HepG2 (cell line): ENCODE results near the gene APBA3. TPM values are rescaled to one million over a fixed set of nuclear protein-coding genes. Genes with fewer than 3 reads are reported as not detected.

ENCODE experiments used
- ARID5B ChIP-seq: IDR thresholded peaks from 2 replicates; pipeline ENCODE4 v1.4.0; 2020; ENCODE audit warnings: mild to moderate bottlenecking, missing genetic modification reagents
- ETV6 ChIP-seq: sonication (generic); formaldehyde crosslinking; conservative IDR thresholded peaks from 2 replicates; pipeline ENCODE4 v1.4.0; 2020; ENCODE audit warnings: missing genetic modification reagents
- JARID2 ChIP-seq: sonication (generic); formaldehyde crosslinking; IDR thresholded peaks from 2 replicates; pipeline ENCODE4 v1.8.1; 2023; ENCODE audit warnings: missing genetic modification reagents, inconsistent platforms; ENCODE audit not compliant: insufficient replicate concordance
- LCORL ChIP-seq, 2 experiments: fragments of 450-650 bp in 1 of 2; sonication (generic) in 1 of 2; formaldehyde crosslinking in 1 of 2; IDR thresholded peaks; 2 replicates each; pipeline versions ENCODE4 v1.5.0 to v1.6.1; 2017 to 2020; ENCODE audit warnings: antibody characterized with exemption in 1 of 2, missing genetic modification reagents in 1 of 2
- MIER3 ChIP-seq: IDR thresholded peaks from 2 replicates; pipeline ENCODE4 v1.6.1; 2016; ENCODE audit warnings: missing compliant biosample characterization, borderline replicate concordance
- MTA3 ChIP-seq: sonication (generic); formaldehyde crosslinking; IDR thresholded peaks from 2 replicates; pipeline ENCODE4 v1.4.0; 2020; ENCODE audit warnings: missing genetic modification reagents
- NFYC ChIP-seq: IDR thresholded peaks from 2 replicates; pipeline ENCODE4 v1.6.1; 2016; ENCODE audit warnings: missing genetic modification reagents, missing compliant biosample characterization
- NR2F6 ChIP-seq, 2 experiments: IDR thresholded peaks; 2 replicates each; pipeline ENCODE4 v1.6.1; 2016; ENCODE audit warnings: antibody characterized with exemption in 1 of 2, mild to moderate bottlenecking in 1 of 2
- SP4 ChIP-seq: sonication (generic); formaldehyde crosslinking; IDR thresholded peaks from 2 replicates; pipeline ENCODE4 v1.8.1; 2023; ENCODE audit warnings: mild to moderate bottlenecking, missing genetic modification reagents
- SP5 ChIP-seq: IDR thresholded peaks from 2 replicates; pipeline ENCODE4 v1.6.1; 2016; ENCODE audit warnings: low read depth, borderline replicate concordance
- YY1 ChIP-seq: IDR thresholded peaks from 2 replicates; pipeline ENCODE4 v1.6.1; 2011; ENCODE audit warnings: low read length, low read depth, moderate library complexity, mild to moderate bottlenecking; ENCODE audit not compliant: insufficient read depth, insufficient replicate concordance
- ZBTB39 ChIP-seq: sonication (generic); formaldehyde crosslinking; IDR thresholded peaks from 2 replicates; pipeline ENCODE4 v1.5.0; 2020; ENCODE audit warnings: missing genetic modification reagents
- ZFYVE20 ChIP-seq: sonication (generic); formaldehyde crosslinking; IDR thresholded peaks from 2 replicates; pipeline ENCODE4 v1.8.0; 2023; ENCODE audit warnings: low read depth, mild to moderate bottlenecking, moderate library complexity, missing genetic modification reagents, borderline replicate concordance
- ZMYM3 ChIP-seq: sonication (generic); formaldehyde crosslinking; IDR thresholded peaks from 2 replicates; pipeline ENCODE4 v1.5.1; 2020; ENCODE audit warnings: mild to moderate bottlenecking, missing genetic modification reagents
- ZNF121 ChIP-seq: sonication (generic); formaldehyde crosslinking; IDR thresholded peaks from 2 replicates; pipeline ENCODE4 v1.5.0; 2020; ENCODE audit warnings: mild to moderate bottlenecking, missing genetic modification reagents
- ZNF331 ChIP-seq: sonication (generic); formaldehyde crosslinking; IDR thresholded peaks from 2 replicates; pipeline ENCODE4 v1.4.0; 2020; ENCODE audit warnings: missing genetic modification reagents
- ZNF335 ChIP-seq: sonication (generic); formaldehyde crosslinking; IDR thresholded peaks from 2 replicates; pipeline ENCODE4 v1.4.0; 2020; ENCODE audit warnings: missing genetic modification reagents
- ZNF350 ChIP-seq: sonication (generic); formaldehyde crosslinking; IDR thresholded peaks from 2 replicates; pipeline ENCODE4 v1.4.0; 2020; ENCODE audit warnings: mild to moderate bottlenecking, low read depth, missing genetic modification reagents, borderline replicate concordance
- ZNF441 ChIP-seq: sonication (generic); formaldehyde crosslinking; IDR thresholded peaks from 2 replicates; pipeline ENCODE4 v1.7.0; 2021; ENCODE audit warnings: missing genetic modification reagents, borderline replicate concordance
- ZNF446 ChIP-seq: sonication (generic); formaldehyde crosslinking; IDR thresholded peaks from 2 replicates; pipeline ENCODE4 v1.5.0; 2020; ENCODE audit warnings: mild to moderate bottlenecking, missing genetic modification reagents
- ZNF619 ChIP-seq: sonication (generic); formaldehyde crosslinking; IDR thresholded peaks from 2 replicates; pipeline ENCODE4 v1.4.0; 2020; ENCODE audit warnings: mild to moderate bottlenecking, missing genetic modification reagents
- ZNF672 ChIP-seq: sonication (generic); formaldehyde crosslinking; IDR thresholded peaks from 2 replicates; pipeline ENCODE4 v1.8.1; 2022; ENCODE audit warnings: missing genetic modification reagents
- ZNF749 ChIP-seq: sonication (generic); formaldehyde crosslinking; IDR thresholded peaks from 2 replicates; pipeline ENCODE4 v1.8.0; 2022; ENCODE audit warnings: mild to moderate bottlenecking, missing genetic modification reagents, moderate library complexity, borderline replicate concordance
- polyA plus RNA-seq, 8 experiments: library from polyadenylated mRNA; depleted of rRNA in 3 of 8; stranded (reverse) in 7 of 8; unstranded in 1 of 8; fragments of >200 nt; fragmentation: Illumina TruSeq in 4 of 8; extraction: Trizol in 4 of 8; gene quantifications; 2 replicates each; pipeline versions ENCODE4 v1.2.1 to v1.2.3, GENCODE V29; 2011 to 2016; ENCODE audit warnings: low read depth in 4 of 8, missing spikeins in 1 of 8, mixed read lengths in 1 of 8; ENCODE audit not compliant: insufficient read depth in 1 of 8
- total RNA-seq, 5 experiments: library from RNA; depleted of rRNA; stranded (reverse); fragments of >200 nt; fragmentation: Illumina TruSeq; extraction: Trizol; gene quantifications; 2 replicates each; pipeline ENCODE4 v1.2.3, GENCODE V29; 2016; ENCODE audit warnings: low read depth in 1 of 5

APBA3 gene
- total and polyA plus RNA-seq, 2 of the 13 experiments (the other 11 are each of a cell fraction or from before 2014, with no cell fraction given), result 14.2 to 14.3 TPM

GRCh38 chr19:3721131-3721886 lies 40.2 kb downstream of the APBA3 start (continued):
- TF ChIP-seq ZNF335 (CRISPR knock-in tag), result 0 out of 2 replicates have a peak, but pooled peaks have one; percentile 38
- no peak for TF ChIP-seq ETV6 (CRISPR knock-in tag)
- TF ChIP-seq NR2F6 (IDR thresholded peaks at IDR 0.05), result 0 out of 2 replicates have a peak, but pooled peaks have one; percentile 12
- peak; percentile 29; the same call in 1 of the 2 replicates for TF ChIP-seq NR2F6 (CRISPR knock-in tag; IDR thresholded peaks at IDR 0.05)
- TF ChIP-seq ZFYVE20, result no peak
- TF ChIP-seq YY1, result peak; percentile 83
- no peak for TF ChIP-seq ZNF446 (CRISPR knock-in tag)
- TF ChIP-seq ZNF672 (CRISPR knock-in tag), result no peak
- no peak for TF ChIP-seq MIER3 (CRISPR knock-in tag)
- TF ChIP-seq ZNF619 (CRISPR knock-in tag), result 0 out of 2 replicates have a peak, but pooled peaks have one; percentile 37
- no peak for TF ChIP-seq JARID2 (CRISPR knock-in tag)
- 0 out of 2 replicates have a peak, but pooled peaks have one; percentile 17 for TF ChIP-seq SP5
- 0 out of 2 replicates have a peak, but pooled peaks have one; percentile 65 for TF ChIP-seq ZBTB39 (CRISPR knock-in tag)
- TF ChIP-seq MTA3, result no peak
- TF ChIP-seq ZMYM3, result peak; percentile 100
- no peak for TF ChIP-seq LCORL (IDR thresholded peaks at IDR 0.05)
- 0 out of 2 replicates have a peak, but pooled peaks have one; percentile 27 for TF ChIP-seq LCORL (CRISPR knock-in tag; IDR thresholded peaks at IDR 0.05)
- TF ChIP-seq NFYC (CRISPR knock-in tag), result no peak
- no peak for TF ChIP-seq ZNF441
- TF ChIP-seq SP4 (CRISPR knock-in tag), result peak; percentile 37; the same call in 1 of the 2 replicates
- TF ChIP-seq ARID5B (CRISPR knock-in tag), result peak; percentile 46; the same call in 1 of the 2 replicates
- 0 out of 2 replicates have a peak, but pooled peaks have one; percentile 14 for TF ChIP-seq ZNF121 (CRISPR knock-in tag)
- 0 out of 2 replicates have a peak, but pooled peaks have one; percentile 46 for TF ChIP-seq ZNF331 (CRISPR knock-in tag)
- TF ChIP-seq ZNF350 (CRISPR knock-in tag), result peak; percentile 82; the same call in 1 of the 2 replicates
- TF ChIP-seq ZNF749 (CRISPR knock-in tag), result 0 out of 2 replicates have a peak, but pooled peaks have one; percentile 43
